CD4-positive, CD25-positive, alpha-beta regulatory T cell (primary cell): ENCODE data around the gene PEPD. TPM values are rescaled to one million over a fixed set of nuclear protein-coding genes. Genes with fewer than 3 reads are reported as not detected.

Source experiments
- ATAC-seq, 2 donors: fragments of 150-1000 bp; cut with Tn5 transposase; one replicate each; pipeline ENCODE4 v1.10.0; 2021; ENCODE audit warnings: low read depth in 2 of 2, moderate number of reproducible peaks in 2 of 2, moderate library complexity in 1 of 2
- DNase-seq, 3 donors: peaks; one replicate each; pipeline versions ENCODE4 v3.0.0 to v3.0.0-alpha.2; 2012 to 2022; ENCODE audit warnings: mixed read lengths in 1 of 3
- H3K27ac ChIP-seq: one replicate; pipeline ENCODE4 v1.7.0; 2013; ENCODE audit warnings: mild to moderate bottlenecking, low read length; ENCODE audit not compliant: insufficient read depth, poor library complexity, severe bottlenecking
- H3K27me3 ChIP-seq: one replicate; pipeline ENCODE4 v1.7.0; 2013; ENCODE audit warnings: low read length; ENCODE audit not compliant: control insufficient read depth, insufficient read depth
- H3K36me3 ChIP-seq: one replicate; pipeline ENCODE4 v1.7.0; 2013; ENCODE audit warnings: mild to moderate bottlenecking, low read length, moderate library complexity; ENCODE audit not compliant: control insufficient read depth, insufficient read depth
- H3K4me1 ChIP-seq: 2 replicates; pipeline ENCODE4 v1.7.0; 2013; ENCODE audit warnings: mild to moderate bottlenecking, low read length; ENCODE audit not compliant: insufficient read depth, control insufficient read depth, poor library complexity, severe bottlenecking
- H3K4me3 ChIP-seq: one replicate; pipeline ENCODE4 v1.7.0; 2013; ENCODE audit warnings: low read depth, mild to moderate bottlenecking, low read length, moderate library complexity
- H3K9me3 ChIP-seq, 2 experiments: 1 replicate in 1 of 2; 2 replicates in 1 of 2; pipeline ENCODE4 v1.7.0; 2013; ENCODE audit warnings: low read length in 2 of 2, mild to moderate bottlenecking in 1 of 2, moderate library complexity in 1 of 2; ENCODE audit not compliant: control insufficient read depth in 2 of 2
- H3K27ac Mint-ChIP-seq, 3 donors: one replicate each; pipeline ENCODE4 v1.8.0; 2020 to 2022; ENCODE audit warnings: mild to moderate bottlenecking in 3 of 3, mixed read lengths in 3 of 3, moderate library complexity in 2 of 3
- H3K27me3 Mint-ChIP-seq: one replicate; pipeline ENCODE4 v1.8.0; 2022; ENCODE audit warnings: mild to moderate bottlenecking, mixed read lengths
- H3K36me3 Mint-ChIP-seq: one replicate; pipeline ENCODE4 v1.8.0; 2020; ENCODE audit warnings: mixed read lengths
- H3K4me1 Mint-ChIP-seq, 4 donors: one replicate each; pipeline ENCODE4 v1.8.0; 2020 to 2022; ENCODE audit warnings: mixed read lengths in 4 of 4, mild to moderate bottlenecking in 1 of 4
- H3K4me3 Mint-ChIP-seq, 4 donors: one replicate each; pipeline ENCODE4 v1.8.0; 2020 to 2022; ENCODE audit warnings: mild to moderate bottlenecking in 4 of 4, mixed read lengths in 4 of 4, moderate library complexity in 3 of 4
- H3K9me3 Mint-ChIP-seq, 7 donors: one replicate each; pipeline ENCODE4 v1.8.0; 2020 to 2022; ENCODE audit warnings: mixed read lengths in 7 of 7, mild to moderate bottlenecking in 3 of 7, moderate library complexity in 2 of 7
- polyA plus RNA-seq, 4 donors: library from polyadenylated mRNA; unstranded; fragments of 300-500 nt; fragmentation: Illumina TruSeq; gene quantifications; one replicate each; pipeline ENCODE4 v1.2.3, GENCODE V29; 2021
- total RNA-seq: library from RNA; stranded (reverse); gene quantifications from one replicate; pipeline ENCODE4 v1.2.3, GENCODE V29; 2022

PEPD gene
- total and polyA plus RNA-seq, 5 donors from 2014 or later, result 36.8 to 141 (median 109) TPM

- Histone ChIP-seq H3K4me3 (no peak overlapping the region), H3K27ac (no peak overlapping the region), H3K27me3 (peaks cover 21% of the 10 kb centered on the region), H3K4me1 (no peaks in the 10 kb centered on the region), H3K9me3 (no peaks in the 10 kb centered on the region), H3K36me3 (no peaks in the 10 kb centered on the region)
- H3K4me3 Mint-ChIP-seq, result no peak overlapping the region
- H3K27ac Mint-ChIP-seq, result no peak overlapping the region
- no peaks in the 10 kb centered on the region for H3K4me1 Mint-ChIP-seq
- no peak for DNase-seq
- no peak for ATAC-seq
- no peaks in the 10 kb centered on the region for H3K36me3 Mint-ChIP-seq
- H3K9me3 Mint-ChIP-seq, result peaks cover 0 to 4% (median 0%) of the 10 kb centered on the region in 7 donors
- H3K27me3 Mint-ChIP-seq, result peaks cover 49% of the 10 kb centered on the region
Observed at GRCh38 chr19:33346665-33347064, 174.9 kb downstream of the PEPD start.

- Histone ChIP-seq H3K27ac (no peak overlapping the region), H3K9me3 (no peaks in the 10 kb centered on the region), H3K27me3 (peaks cover 24% of the 10 kb centered on the region), H3K4me3 (no peak overlapping the region), H3K36me3 (no peaks in the 10 kb centered on the region), H3K4me1 (no peaks in the 10 kb centered on the region)
- no peaks in the 10 kb centered on the region for H3K36me3 Mint-ChIP-seq
- no peak for ATAC-seq
- no peak overlapping the region for H3K27ac Mint-ChIP-seq
- DNase-seq, result no peak
- peaks cover 57% of the 10 kb centered on the region for H3K27me3 Mint-ChIP-seq
- H3K4me3 Mint-ChIP-seq, result no peak overlapping the region
- H3K4me1 Mint-ChIP-seq, result no peaks in the 10 kb centered on the region
- H3K9me3 Mint-ChIP-seq, result peaks cover 0 to 4% (median 0%) of the 10 kb centered on the region in 7 donors
Observed at GRCh38 chr19:33345163-33345562, 176.4 kb downstream of the PEPD start.

DNA sequence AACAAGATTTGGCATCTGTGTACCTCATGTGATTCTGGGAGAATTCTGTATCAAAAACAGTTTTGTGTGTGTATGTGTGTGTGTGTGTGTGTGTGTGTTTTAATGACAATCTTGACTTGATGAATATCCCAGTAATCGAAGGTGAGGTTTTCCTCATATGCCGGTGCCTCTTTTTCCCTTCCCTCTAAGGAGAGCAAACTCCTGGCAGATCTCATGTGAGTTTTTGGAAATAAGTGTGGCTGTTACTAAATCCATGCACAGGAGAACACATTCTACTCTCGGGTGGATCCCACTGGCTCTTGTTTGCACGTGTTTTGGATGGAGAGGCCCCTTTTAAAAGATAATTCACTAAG, 177.0 kb downstream of the PEPD start:
- no peak overlapping the region for H3K4me3 ChIP-seq
- Mint-ChIP-seq H3K27ac (no peak overlapping the region), H3K4me1 (no peaks in the 10 kb centered on the region), H3K9me3 (peaks cover 0 to 4% (median 0%) of the 10 kb centered on the region in 7 donors), H3K36me3 (no peaks in the 10 kb centered on the region), H3K27me3 (peaks cover 62% of the 10 kb centered on the region), H3K4me3 (no peak overlapping the region)
- ATAC-seq, result no peak
- H3K27me3 ChIP-seq, result peaks cover 24% of the 10 kb centered on the region
- no peaks in the 10 kb centered on the region for H3K36me3 ChIP-seq
- H3K9me3 ChIP-seq, result no peaks in the 10 kb centered on the region
- no peak for DNase-seq
- H3K4me1 ChIP-seq, result no peaks in the 10 kb centered on the region
- H3K27ac ChIP-seq, result no peak overlapping the region

DNA sequence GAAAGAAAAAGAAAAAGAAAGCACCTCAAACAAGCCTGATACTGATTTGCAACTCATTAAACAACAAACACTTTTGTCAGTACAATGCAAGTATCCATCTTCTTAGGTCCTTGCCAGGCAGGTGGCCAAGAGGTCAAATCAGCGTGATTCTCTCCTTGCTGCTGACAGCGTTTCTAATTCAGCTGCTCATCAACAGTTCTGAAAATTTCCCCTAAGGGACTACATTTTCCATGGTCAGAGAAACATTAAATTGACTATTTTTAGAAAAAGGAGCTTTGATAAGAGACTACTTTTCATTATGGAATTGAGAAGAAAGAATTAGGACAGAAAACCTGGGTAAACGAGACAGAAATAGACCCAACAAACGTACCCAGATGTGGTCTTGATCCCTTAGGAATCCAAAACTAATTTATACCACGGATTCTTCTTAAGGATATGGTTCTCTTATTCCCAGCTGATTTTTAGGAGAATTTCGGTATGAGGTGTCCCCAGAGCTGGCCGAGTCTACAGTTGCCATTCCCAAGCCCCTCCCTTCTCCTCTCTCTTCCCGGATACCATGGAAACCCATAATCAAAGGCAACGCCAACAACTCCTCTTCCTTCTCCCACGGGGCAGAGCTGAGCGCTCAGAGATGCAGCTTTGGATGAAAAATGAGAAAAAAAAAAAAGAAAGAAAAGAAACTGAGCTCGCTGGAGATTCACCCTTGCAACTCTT, 177.6 kb downstream of the PEPD start:
- no peak overlapping the region for H3K4me3 Mint-ChIP-seq
- no peak overlapping the region for H3K27ac Mint-ChIP-seq
- peaks cover 67% of the 10 kb centered on the region for H3K27me3 Mint-ChIP-seq
- no peak for ATAC-seq
- peaks cover 0 to 4% (median 0%) of the 10 kb centered on the region in 7 donors for H3K9me3 Mint-ChIP-seq
- no peak overlapping the region for H3K27ac ChIP-seq
- H3K4me1 Mint-ChIP-seq, result no peaks in the 10 kb centered on the region
- no peaks in the 10 kb centered on the region for H3K36me3 Mint-ChIP-seq
- no peaks in the 10 kb centered on the region for H3K36me3 ChIP-seq
- H3K4me1 ChIP-seq, result no peaks in the 10 kb centered on the region
- H3K9me3 ChIP-seq, result no peaks in the 10 kb centered on the region
- no peak overlapping the region for H3K4me3 ChIP-seq
- peaks cover 23% of the 10 kb centered on the region for H3K27me3 ChIP-seq
- no peak for DNase-seq

- H3K27me3 Mint-ChIP-seq, result peaks cover 69% of the 10 kb centered on the region
Observed at GRCh38 chr19:33343301-33343700, 178.3 kb downstream of the PEPD start.

GRCh38 chr19:33340991-33341390, 180.6 kb downstream of the PEPD start:
- no peak overlapping the region for H3K27ac ChIP-seq
- H3K4me3 ChIP-seq, result no peak overlapping the region
- H3K4me1 ChIP-seq, result no peaks in the 10 kb centered on the region
- H3K36me3 ChIP-seq, result no peaks in the 10 kb centered on the region
- Mint-ChIP-seq H3K4me3 (no peak overlapping the region), H3K36me3 (peaks cover 3% of the 10 kb centered on the region), H3K27ac (no peak overlapping the region), H3K4me1 (no peaks in the 10 kb centered on the region), H3K9me3 (peaks cover 0 to 4% (median 0%) of the 10 kb centered on the region in 7 donors), H3K27me3 (peaks cover 63% of the 10 kb centered on the region)
- no peak for ATAC-seq
- DNase-seq, result no peak
- no peaks in the 10 kb centered on the region for H3K9me3 ChIP-seq
- peaks cover 22% of the 10 kb centered on the region for H3K27me3 ChIP-seq

More at GRCh38 chr19:33343301-33343700, 178.3 kb downstream of the PEPD start:
- H3K27me3 ChIP-seq, result peaks cover 23% of the 10 kb centered on the region
- DNase-seq (no peak), ATAC-seq (no peak)
- H3K9me3 ChIP-seq, result no peaks in the 10 kb centered on the region
- no peaks in the 10 kb centered on the region for H3K4me1 Mint-ChIP-seq
- no peaks in the 10 kb centered on the region for H3K4me1 ChIP-seq
- no peak overlapping the region for H3K4me3 ChIP-seq
- H3K36me3 ChIP-seq, result no peaks in the 10 kb centered on the region
- H3K9me3 Mint-ChIP-seq, result peaks cover 0 to 4% (median 0%) of the 10 kb centered on the region in 7 donors
- no peaks in the 10 kb centered on the region for H3K36me3 Mint-ChIP-seq
- no peak overlapping the region for H3K27ac Mint-ChIP-seq
- no peak overlapping the region for H3K27ac ChIP-seq
- H3K4me3 Mint-ChIP-seq, result no peak overlapping the region

DNA sequence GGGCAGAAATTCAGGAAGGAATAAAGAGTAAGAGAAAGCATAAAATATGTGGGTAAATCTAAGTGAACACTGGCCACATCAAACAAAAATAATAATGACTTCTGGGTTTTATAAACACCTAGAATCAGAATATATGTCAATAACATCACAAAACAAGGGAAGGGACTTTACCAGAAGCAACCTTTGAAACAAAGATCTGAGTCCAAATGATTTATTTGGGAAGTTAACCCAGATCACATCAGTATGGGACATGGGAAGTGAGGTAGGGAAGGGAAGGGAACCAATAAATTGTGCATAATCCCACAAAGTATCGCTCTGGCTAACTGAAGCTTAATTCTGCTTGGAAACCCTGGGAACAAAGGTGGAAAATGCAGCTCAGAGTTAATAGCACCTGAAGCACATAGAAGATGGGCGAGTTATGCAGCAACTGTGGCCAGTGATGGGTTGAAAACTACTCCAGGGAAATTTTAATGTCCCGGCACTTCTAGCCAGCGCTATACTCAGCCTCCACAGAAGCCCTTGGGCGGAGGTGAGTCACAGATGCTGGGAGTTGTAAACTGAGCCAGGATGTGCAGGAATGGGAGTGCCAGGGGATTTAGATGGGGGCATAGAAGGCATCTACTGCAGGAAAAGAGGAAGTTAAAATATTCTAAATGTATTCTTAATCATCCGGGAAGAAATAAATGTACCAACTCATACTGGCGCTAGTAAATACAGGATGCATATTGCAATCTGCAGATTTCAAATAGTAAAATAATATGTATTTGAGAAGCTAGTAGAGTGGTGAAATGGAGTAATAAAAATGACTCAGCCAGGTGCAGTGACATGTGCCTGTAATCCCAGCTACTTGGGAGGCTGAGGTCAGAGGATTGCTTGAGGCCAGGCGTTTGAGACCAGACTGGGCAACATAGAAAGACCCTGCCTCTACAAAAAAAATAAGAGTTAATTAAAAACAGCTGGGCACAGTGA, 182.3 kb downstream of the PEPD start:
- H3K9me3 Mint-ChIP-seq, result peaks cover 0 to 2% (median 0%) of the 10 kb centered on the region in 7 donors
- DNase-seq (no peak), ATAC-seq (no peak)
- H3K4me3 ChIP-seq, result no peak overlapping the region
- no peaks in the 10 kb centered on the region for H3K4me1 ChIP-seq
- no peaks in the 10 kb centered on the region for H3K4me1 Mint-ChIP-seq
- H3K36me3 ChIP-seq, result no peaks in the 10 kb centered on the region
- no peaks in the 10 kb centered on the region for H3K9me3 ChIP-seq
- peaks cover 17% of the 10 kb centered on the region for H3K27me3 ChIP-seq
- no peak overlapping the region for H3K4me3 Mint-ChIP-seq
- peaks cover 3% of the 10 kb centered on the region for H3K36me3 Mint-ChIP-seq
- H3K27me3 Mint-ChIP-seq, result peaks cover 53% of the 10 kb centered on the region
- H3K27ac ChIP-seq, result no peak overlapping the region
- H3K27ac Mint-ChIP-seq, result no peak overlapping the region
